ACHN (cell line): Measurements from ENCODE around the gene MTUS2.

Experiments
- DNase-seq: peaks from one replicate; pipeline ENCODE4 v3.0.0-alpha.2; 2015
- in situ Hi-C: cut with HindIII; loops from 2 replicates; pipeline ENCODE4 v1.10.0; 2017; ENCODE audit warnings: low sequenced_read_pairs, low pct_ligation_motif_present, low pct_unique_long_range_greater_than_20kb

Gene MTUS2

GRCh38 chr13:29511106-29511796 lies 691.1 kb downstream of the MTUS2 start:
- in situ Hi-C loops: no loop called here
- DNase-seq: no peak

- in situ Hi-C loops: no loop called here
These were observed 691.8 kb downstream of the MTUS2 start for GRCh38 chr13:29511980-29512379.

GRCh38 chr13:29513002-29513980 lies 693.2 kb downstream of the MTUS2 start:
- no peak for DNase-seq
- in situ Hi-C loops: no loop called here

More at GRCh38 chr13:29511980-29512379, 691.8 kb downstream of the MTUS2 start:
- DNase-seq: no peak

- DNase-seq: no peak
- in situ Hi-C loops: no loop called here
These were observed 694.0 kb downstream of the MTUS2 start for GRCh38 chr13:29513981-29514719.

GRCh38 chr13:29514720-29515310 lies 694.7 kb downstream of the MTUS2 start:
- in situ Hi-C loops: no loop called here

GRCh38 chr13:29515372-29515771 lies 695.2 kb downstream of the MTUS2 start:
- in situ Hi-C loops: no loop called here
- no peak for DNase-seq

More at GRCh38 chr13:29514720-29515310, 694.7 kb downstream of the MTUS2 start:
- no peak for DNase-seq

- no peak for DNase-seq
- in situ Hi-C loops: no loop called here
These were observed 695.9 kb downstream of the MTUS2 start for GRCh38 chr13:29516012-29516411.

GRCh38 chr13:29516880-29517279 lies 696.7 kb downstream of the MTUS2 start:
- DNase-seq: no peak
- in situ Hi-C loops: no loop called here

- DNase-seq: no peak
These were observed 699.8 kb downstream of the MTUS2 start for GRCh38 chr13:29519921-29520320.

GRCh38 chr13:29520671-29521070 lies 700.5 kb downstream of the MTUS2 start:
- DNase-seq: no peak
- in situ Hi-C loops: no loop called here

More at GRCh38 chr13:29519921-29520320, 699.8 kb downstream of the MTUS2 start:
- in situ Hi-C loops: no loop called here

GRCh38 chr13:29521336-29521735 lies 701.2 kb downstream of the MTUS2 start:
- DNase-seq: no peak

GRCh38 chr13:29522044-29522685 lies 702.0 kb downstream of the MTUS2 start:
- DNase-seq: no peak
- in situ Hi-C loops: no loop called here

More at GRCh38 chr13:29521336-29521735, 701.2 kb downstream of the MTUS2 start:
- in situ Hi-C loops: no loop called here

- no peak for DNase-seq
- in situ Hi-C loops: no loop called here
These were observed 703.2 kb downstream of the MTUS2 start for GRCh38 chr13:29523199-29523961.

- in situ Hi-C loops: no loop called here
- DNase-seq: no peak
These were observed 704.0 kb downstream of the MTUS2 start for GRCh38 chr13:29524176-29524575.

- in situ Hi-C loops: no loop called here
- no peak for DNase-seq
These were observed 704.5 kb downstream of the MTUS2 start for GRCh38 chr13:29524641-29525040.

- in situ Hi-C loops: no loop called here
- DNase-seq: no peak
These were observed 705.6 kb downstream of the MTUS2 start for GRCh38 chr13:29525757-29526156.

GRCh38 chr13:29526741-29527140 lies 706.6 kb downstream of the MTUS2 start:
- in situ Hi-C loops: no loop called here
- DNase-seq: no peak
